ENCODE results near the gene TMBIM4.

TMBIM4 gene

DNA sequence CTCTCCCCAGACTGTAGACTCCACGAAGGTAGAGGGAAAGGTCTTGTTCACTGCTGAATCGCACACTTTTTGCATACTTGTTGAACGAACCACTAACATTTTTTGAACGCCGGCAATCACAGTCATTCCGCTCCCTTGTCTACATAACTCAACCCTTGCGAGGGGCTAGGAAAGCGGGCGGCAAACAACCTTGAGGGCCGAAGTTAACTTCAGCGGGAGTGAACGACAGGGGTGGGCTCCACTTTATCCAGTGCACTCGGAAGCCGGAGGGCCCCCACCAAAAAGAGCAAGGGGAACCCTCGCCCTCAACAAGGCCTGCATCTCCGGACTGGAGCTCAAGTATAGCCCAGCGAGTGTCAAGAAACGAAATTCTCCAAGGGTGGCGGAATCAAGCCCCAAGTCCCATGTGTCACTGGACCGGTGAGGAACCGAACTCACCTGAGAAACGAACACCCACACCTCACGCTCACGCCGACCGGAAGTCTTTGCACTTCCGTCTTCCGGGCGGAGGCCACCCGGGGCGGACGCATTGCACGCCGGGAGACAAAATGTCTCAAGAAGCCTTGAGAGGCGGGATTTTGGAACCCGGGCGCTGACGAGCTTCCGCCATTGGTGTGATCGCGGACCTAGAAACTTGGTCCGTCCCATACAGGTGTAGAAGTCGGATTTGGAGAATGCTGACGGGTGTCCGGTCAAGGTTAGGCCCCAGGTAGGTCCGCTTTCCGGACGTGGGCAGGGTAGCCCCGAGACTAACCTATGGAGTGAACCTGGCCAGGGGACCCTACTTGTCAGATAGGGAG is 39.3 kb downstream of the TMBIM4 start, which contains the start of gene LLPH (continued):
- TF ChIP-seq, protein P1, sequence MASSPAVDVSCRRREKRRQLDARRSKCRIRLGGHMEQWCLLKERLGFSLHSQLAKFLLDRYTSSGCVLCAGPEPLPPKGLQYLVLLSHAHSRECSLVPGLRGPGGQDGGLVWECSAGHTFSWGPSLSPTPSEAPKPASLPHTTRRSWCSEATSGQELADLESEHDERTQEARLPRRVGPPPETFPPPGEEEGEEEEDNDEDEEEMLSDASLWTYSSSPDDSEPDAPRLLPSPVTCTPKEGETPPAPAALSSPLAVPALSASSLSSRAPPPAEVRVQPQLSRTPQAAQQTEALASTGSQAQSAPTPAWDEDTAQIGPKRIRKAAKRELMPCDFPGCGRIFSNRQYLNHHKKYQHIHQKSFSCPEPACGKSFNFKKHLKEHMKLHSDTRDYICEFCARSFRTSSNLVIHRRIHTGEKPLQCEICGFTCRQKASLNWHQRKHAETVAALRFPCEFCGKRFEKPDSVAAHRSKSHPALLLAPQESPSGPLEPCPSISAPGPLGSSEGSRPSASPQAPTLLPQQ (tag by site-specific recombination; IDR thresholded peaks at IDR 0.05) = peak; percentile 45; the same call in 1 of the 2 replicates
- TF ChIP-seq, protein P2, sequence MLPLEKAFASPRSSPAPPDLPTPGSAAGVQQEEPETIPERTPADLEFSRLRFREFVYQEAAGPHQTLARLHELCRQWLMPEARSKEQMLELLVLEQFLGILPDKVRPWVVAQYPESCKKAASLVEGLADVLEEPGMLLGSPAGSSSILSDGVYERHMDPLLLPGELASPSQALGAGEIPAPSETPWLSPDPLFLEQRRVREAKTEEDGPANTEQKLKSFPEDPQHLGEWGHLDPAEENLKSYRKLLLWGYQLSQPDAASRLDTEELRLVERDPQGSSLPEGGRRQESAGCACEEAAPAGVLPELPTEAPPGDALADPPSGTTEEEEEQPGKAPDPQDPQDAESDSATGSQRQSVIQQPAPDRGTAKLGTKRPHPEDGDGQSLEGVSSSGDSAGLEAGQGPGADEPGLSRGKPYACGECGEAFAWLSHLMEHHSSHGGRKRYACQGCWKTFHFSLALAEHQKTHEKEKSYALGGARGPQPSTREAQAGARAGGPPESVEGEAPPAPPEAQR (tag by site-specific recombination; IDR thresholded peaks at IDR 0.05) = no peak
- TF ChIP-seq, protein P3, sequence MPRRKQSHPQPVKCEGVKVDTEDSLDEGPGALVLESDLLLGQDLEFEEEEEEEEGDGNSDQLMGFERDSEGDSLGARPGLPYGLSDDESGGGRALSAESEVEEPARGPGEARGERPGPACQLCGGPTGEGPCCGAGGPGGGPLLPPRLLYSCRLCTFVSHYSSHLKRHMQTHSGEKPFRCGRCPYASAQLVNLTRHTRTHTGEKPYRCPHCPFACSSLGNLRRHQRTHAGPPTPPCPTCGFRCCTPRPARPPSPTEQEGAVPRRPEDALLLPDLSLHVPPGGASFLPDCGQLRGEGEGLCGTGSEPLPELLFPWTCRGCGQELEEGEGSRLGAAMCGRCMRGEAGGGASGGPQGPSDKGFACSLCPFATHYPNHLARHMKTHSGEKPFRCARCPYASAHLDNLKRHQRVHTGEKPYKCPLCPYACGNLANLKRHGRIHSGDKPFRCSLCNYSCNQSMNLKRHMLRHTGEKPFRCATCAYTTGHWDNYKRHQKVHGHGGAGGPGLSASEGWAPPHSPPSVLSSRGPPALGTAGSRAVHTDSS (tag by site-specific recombination; IDR thresholded peaks at IDR 0.05) = no peak
- TF ChIP-seq ZXDB (tag by site-specific recombination; IDR thresholded peaks at IDR 0.05) = peak; percentile 62; the same call in 1 of the 2 replicates
- TF ChIP-seq ZNF549 (tag by site-specific recombination; IDR thresholded peaks at IDR 0.05) = no peak
- TF ChIP-seq ZNF768 (tag by site-specific recombination; IDR thresholded peaks at IDR 0.05) = no peak
- no peak for TF ChIP-seq ZNF670 (tag by site-specific recombination; IDR thresholded peaks at IDR 0.05; ENCODE audit: low read depth)
- no peak for TF ChIP-seq ZFP69B (tag by site-specific recombination; IDR thresholded peaks at IDR 0.05)
- no peak for TF ChIP-seq ZFP3 (tag by site-specific recombination; IDR thresholded peaks at IDR 0.05; ENCODE audit: low read depth)
- no peak for TF ChIP-seq ZNF658 (tag by site-specific recombination; IDR thresholded peaks at IDR 0.05)
- TF ChIP-seq ZNF423 (tag by site-specific recombination; IDR thresholded peaks at IDR 0.05) = no peak
- no peak for TF ChIP-seq ZSCAN23 (tag by site-specific recombination; IDR thresholded peaks at IDR 0.05)
- peak; percentile 84 for TF ChIP-seq ZFHX2 (tag by site-specific recombination; conservative IDR thresholded peaks at IDR 0.05)
- TF ChIP-seq ZNF274 (IDR thresholded peaks at IDR 0.05; ENCODE audit: low read length) = no peak
- no peak for TF ChIP-seq ZNF274 (tag by site-specific recombination; IDR thresholded peaks at IDR 0.05; ENCODE audit: borderline replicate concordance)
- TF ChIP-seq ZNF629 (tag by site-specific recombination; IDR thresholded peaks at IDR 0.05) = peak; percentile 61
- no peak for TF ChIP-seq KLF1 (tag by site-specific recombination; IDR thresholded peaks at IDR 0.05)
- TF ChIP-seq ZNF266 (tag by site-specific recombination; IDR thresholded peaks at IDR 0.05; ENCODE audit: low read depth) = no peak
- TF ChIP-seq ZNF677 (tag by site-specific recombination; IDR thresholded peaks at IDR 0.05) = no peak
- TF ChIP-seq ZNF133 (tag by site-specific recombination; IDR thresholded peaks at IDR 0.05) = no peak
- peak; percentile 47; the same call in 1 of the 2 replicates for TF ChIP-seq SP7 (tag by site-specific recombination; IDR thresholded peaks at IDR 0.05)
- TF ChIP-seq, protein P4, sequence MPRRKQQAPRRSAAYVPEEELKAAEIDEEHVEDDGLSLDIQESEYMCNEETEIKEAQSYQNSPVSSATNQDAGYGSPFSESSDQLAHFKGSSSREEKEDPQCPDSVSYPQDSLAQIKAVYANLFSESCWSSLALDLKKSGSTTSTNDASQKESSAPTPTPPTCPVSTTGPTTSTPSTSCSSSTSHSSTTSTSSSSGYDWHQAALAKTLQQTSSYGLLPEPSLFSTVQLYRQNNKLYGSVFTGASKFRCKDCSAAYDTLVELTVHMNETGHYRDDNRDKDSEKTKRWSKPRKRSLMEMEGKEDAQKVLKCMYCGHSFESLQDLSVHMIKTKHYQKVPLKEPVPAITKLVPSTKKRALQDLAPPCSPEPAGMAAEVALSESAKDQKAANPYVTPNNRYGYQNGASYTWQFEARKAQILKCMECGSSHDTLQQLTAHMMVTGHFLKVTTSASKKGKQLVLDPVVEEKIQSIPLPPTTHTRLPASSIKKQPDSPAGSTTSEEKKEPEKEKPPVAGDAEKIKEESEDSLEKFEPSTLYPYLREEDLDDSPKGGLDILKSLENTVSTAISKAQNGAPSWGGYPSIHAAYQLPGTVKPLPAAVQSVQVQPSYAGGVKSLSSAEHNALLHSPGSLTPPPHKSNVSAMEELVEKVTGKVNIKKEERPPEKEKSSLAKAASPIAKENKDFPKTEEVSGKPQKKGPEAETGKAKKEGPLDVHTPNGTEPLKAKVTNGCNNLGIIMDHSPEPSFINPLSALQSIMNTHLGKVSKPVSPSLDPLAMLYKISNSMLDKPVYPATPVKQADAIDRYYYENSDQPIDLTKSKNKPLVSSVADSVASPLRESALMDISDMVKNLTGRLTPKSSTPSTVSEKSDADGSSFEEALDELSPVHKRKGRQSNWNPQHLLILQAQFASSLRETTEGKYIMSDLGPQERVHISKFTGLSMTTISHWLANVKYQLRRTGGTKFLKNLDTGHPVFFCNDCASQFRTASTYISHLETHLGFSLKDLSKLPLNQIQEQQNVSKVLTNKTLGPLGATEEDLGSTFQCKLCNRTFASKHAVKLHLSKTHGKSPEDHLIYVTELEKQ (tag by site-specific recombination; IDR thresholded peaks at IDR 0.05; ENCODE audit: borderline replicate concordance) = no peak
- TF ChIP-seq ZNF354C (tag by site-specific recombination; IDR thresholded peaks at IDR 0.05; ENCODE audit: borderline replicate concordance, low read depth) = no peak
- TF ChIP-seq, protein P5, sequence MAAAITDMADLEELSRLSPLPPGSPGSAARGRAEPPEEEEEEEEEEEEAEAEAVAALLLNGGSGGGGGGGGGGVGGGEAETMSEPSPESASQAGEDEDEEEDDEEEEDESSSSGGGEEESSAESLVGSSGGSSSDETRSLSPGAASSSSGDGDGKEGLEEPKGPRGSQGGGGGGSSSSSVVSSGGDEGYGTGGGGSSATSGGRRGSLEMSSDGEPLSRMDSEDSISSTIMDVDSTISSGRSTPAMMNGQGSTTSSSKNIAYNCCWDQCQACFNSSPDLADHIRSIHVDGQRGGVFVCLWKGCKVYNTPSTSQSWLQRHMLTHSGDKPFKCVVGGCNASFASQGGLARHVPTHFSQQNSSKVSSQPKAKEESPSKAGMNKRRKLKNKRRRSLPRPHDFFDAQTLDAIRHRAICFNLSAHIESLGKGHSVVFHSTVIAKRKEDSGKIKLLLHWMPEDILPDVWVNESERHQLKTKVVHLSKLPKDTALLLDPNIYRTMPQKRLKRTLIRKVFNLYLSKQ (tag by site-specific recombination; IDR thresholded peaks at IDR 0.05; ENCODE audit: borderline replicate concordance) = no peak
- TF ChIP-seq, protein P6, sequence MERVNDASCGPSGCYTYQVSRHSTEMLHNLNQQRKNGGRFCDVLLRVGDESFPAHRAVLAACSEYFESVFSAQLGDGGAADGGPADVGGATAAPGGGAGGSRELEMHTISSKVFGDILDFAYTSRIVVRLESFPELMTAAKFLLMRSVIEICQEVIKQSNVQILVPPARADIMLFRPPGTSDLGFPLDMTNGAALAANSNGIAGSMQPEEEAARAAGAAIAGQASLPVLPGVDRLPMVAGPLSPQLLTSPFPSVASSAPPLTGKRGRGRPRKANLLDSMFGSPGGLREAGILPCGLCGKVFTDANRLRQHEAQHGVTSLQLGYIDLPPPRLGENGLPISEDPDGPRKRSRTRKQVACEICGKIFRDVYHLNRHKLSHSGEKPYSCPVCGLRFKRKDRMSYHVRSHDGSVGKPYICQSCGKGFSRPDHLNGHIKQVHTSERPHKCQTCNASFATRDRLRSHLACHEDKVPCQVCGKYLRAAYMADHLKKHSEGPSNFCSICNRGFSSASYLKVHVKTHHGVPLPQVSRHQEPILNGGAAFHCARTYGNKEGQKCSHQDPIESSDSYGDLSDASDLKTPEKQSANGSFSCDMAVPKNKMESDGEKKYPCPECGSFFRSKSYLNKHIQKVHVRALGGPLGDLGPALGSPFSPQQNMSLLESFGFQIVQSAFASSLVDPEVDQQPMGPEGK (tag by site-specific recombination; IDR thresholded peaks at IDR 0.05) = peak; percentile 47; the same call in 1 of the 2 replicates
- no peak for TF ChIP-seq GLI2 (tag by site-specific recombination; IDR thresholded peaks at IDR 0.05; ENCODE audit: borderline replicate concordance, low read depth)
- TF ChIP-seq ZEB2 (tag by site-specific recombination; IDR thresholded peaks at IDR 0.05) = peak; percentile 74
- no peak for TF ChIP-seq ZNF23 (tag by site-specific recombination; IDR thresholded peaks at IDR 0.05; ENCODE audit: borderline replicate concordance)
- TF ChIP-seq IKZF3 (tag by site-specific recombination; IDR thresholded peaks at IDR 0.05) = no peak
